GM18498 (cell line): ENCODE data around the gene FBN1.

Experiments
- ATAC-seq: cut with Tn5 transposase; IDR thresholded peaks from one replicate; pipeline ENCODE4 v1.9.1; 2021; ENCODE audit warnings: mild to moderate bottlenecking, moderate library complexity; ENCODE audit not compliant: unreplicated experiment

The FBN1 gene

DNA sequence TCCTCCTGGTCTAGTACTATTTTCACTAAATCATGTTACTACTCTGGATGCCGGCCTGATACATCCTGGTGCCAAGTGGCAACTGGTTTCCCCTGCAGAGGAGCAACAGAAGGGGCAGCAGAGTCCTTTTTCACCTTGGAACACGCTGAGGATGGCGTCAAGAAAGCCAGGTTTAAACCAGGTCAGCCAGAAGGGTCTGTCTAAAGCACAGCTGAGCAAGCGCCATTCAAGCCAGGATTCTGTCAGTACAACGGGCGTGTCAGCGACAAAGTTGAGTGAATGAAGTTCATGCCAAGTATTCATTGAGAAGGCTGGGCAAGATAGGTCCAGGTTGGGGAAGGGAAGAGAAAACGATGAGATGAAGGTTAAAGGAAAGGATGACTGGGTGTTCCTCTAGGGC, 88.2 kb downstream of the FBN1 start:
- no peak for ATAC-seq

DNA sequence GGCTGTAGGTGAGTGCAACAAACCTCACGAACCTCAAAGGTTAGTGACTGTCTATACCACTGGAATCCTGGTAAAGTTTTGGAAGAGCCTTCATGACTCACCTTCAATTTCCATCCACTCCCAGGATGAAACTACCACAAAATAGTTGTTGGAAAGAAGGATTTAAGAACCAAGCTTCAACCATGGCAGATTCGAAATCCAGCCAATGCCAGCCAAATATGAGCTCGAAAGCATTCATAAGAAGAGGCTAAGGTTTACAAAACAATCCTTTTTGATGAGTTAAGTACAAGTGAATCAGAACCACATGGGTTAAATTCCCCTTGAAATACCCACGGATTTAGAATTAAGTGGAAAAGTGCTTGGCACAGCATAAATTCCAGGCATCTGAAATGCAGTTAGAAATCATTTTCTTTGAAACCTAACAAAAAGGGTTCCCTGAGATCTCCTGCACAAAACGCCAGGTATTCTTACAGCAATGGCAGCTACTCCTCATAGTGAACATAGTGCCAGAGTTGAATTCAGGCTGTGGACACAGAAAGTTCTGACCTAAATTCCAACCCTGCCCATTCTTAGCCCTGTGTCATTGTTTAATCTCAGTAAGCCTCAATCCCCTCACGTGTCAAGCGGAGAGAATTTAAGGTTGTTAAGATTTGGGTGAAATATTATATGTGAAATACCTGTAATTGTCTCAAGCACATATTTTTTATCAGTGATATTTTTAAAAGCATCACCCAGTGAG, 89.2 kb downstream of the FBN1 start:
- no peak for ATAC-seq

DNA sequence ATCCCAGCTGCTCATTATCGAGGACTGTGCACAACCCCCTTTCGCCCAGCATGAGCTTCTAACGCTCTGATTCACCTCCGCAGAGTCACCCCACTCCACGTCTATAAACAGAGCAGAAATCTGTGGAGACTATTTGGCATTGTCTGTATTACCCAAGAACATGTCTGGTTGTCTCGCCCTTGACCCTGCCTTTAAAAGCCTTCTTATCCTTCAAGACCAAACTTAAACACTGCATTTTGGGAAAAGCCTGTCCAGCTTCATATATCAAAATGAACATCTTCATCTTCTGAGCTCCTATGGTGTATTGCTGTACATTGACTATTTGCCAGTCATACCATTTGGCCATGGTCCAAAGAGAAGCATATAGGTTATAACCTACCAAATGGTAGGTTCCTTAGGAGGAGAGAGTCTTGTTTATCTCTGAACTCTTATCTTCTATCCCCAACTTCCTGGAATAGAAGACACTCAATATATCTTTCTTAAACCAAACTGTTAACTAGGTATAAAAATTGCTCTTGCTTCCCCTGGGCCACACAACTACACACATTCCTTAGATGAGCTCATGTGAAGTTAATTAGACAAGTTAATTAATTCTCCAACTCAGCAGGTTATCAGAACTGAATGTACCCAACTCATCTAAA, 90.1 kb downstream of the FBN1 start:
- no peak for ATAC-seq

DNA sequence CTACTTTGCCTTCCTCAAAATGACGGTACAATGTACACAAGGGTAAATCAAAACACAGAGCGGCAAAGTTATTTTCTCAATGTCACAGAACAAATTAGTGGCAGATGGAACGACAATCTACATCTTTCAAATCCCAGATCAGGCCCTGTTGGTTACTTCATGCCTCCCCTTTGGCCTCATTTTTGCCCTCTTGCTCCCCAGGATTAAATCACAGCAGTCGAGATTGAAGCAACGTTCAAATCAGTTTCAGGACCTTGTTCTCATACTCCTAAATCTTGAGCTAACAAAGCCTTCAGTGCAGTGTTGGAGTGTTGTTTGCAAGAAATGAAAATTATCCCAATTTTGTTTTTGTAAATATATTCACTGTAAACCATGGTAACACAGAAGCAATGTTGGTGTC, 91.4 kb downstream of the FBN1 start:
- ATAC-seq, result no peak

DNA sequence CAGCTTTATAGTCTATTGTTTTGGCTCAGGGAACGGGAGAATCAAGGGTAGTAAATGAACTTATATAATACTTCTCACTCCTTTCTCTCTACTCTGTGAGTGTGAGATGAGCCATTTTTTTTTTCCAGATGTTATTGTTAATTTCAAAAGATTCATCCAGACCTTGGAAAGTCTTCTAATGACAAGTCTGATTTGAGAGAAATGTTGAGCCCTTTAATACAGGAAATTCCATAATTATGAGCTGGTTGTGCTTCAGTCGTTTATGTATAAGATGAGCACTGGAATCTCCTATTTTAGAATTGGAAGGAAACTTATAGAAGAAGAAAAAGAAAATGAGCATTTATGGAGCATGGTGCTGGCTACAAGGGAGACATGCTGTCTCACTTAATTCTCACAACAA, 92.0 kb downstream of the FBN1 start:
- no peak for ATAC-seq

DNA sequence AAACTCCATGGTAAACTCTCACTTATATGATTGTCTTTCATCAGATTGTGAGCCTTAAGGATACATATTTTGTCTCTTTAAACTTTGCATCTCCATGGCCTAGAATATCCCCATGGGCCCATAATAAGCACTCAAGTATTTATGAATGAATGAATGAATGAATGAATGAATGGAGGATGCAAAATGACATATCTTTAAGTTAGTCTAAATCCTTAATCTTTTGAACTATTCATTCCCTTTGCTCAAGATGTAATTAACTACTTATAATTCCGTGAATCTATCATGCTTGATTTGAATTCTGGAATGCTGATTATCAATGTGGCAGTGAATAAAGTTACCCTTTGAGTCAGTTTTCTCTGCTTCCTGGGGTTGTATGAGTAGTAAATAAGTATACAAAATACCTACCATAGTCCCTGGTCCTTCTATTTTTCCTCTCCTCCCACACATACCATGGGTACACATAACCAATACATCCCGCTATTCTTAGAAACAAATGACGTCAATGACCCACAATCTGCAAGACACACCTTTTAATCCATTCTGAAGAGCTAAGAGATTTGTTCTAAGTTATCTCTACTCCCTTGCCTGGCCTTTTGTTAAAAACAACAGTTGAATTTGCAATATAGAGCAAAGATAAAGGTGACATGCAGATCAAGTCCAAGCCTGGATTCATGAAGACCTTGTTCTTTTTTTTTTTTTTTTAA, 94.5 kb downstream of the FBN1 start:
- ATAC-seq, result no peak

DNA sequence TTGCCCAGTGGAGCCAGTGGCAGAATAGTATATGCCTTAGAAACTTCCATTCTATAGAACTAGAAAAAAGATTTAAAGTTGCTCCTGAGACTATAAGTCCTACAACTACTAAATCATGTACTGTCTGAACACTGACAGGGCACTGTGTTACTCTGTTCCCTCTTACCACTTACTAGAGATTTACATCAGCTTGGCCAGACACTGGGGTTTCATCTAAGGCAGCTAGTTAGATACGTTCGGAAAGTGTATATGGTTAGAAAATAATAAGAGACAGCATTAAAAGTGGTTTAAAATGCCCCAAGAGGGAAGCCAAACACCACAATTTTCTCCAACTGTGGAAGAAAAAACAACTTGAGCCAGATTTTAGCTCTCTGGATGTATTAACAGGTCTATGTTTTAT, 97.1 kb downstream of the FBN1 start:
- ATAC-seq, result no peak

DNA sequence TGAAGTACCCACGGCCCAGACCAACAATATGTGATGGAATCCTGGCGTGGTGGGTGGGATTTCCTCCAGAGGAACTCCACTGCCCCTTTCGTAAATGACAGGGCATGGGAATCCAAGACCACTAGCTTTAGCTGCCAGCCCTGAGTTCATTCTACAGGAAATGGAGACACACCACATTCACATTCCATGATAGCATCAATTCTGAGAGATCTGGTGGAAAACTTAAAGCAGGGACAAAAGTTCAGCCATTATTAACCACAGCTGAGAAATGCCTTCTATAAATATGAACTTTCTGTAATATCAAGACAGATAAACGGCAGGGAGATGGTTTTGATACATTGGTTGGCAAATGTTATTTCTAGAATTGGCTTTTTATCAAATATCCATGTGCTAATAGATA, 98.2 kb downstream of the FBN1 start:
- no peak for ATAC-seq

DNA sequence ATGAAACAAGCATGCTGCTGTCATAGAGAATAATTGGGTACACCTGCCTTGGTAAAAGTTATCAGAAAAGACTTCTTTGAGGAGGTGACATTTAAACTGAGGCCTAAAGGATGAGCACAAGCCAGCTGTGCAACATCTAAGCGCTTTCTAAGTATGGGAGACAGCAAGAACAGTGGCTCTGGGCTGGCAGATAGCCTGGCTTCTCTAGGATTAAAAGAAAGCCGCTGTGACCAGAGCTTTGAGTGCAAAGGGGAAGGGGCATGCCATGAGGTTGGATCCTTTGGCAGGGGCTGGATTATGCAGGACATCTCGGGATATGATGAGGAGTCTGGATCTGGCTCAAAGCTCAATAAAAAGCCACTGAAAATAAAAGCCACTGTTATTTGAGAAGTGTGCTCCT, 99.2 kb downstream of the FBN1 start:
- no peak for ATAC-seq

DNA sequence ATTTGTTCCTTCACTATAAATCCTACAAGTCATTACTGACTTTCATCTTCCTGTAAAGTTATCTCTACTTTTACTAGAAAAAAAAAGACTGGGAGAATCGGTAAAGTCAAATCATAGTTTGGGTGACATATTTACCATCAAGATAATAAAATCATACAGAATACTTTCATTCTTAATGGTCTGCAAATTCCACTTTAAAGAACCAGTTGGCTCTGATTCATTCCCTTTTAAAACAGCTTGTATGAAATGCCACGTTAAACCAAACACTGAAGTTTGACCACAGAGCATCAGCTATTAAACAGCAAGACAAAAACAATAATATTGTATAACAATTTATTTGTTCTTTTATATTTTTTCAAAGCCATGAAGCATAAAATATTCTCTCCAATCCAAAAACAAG, 100.7 kb downstream of the FBN1 start:
- ATAC-seq, result no peak

DNA sequence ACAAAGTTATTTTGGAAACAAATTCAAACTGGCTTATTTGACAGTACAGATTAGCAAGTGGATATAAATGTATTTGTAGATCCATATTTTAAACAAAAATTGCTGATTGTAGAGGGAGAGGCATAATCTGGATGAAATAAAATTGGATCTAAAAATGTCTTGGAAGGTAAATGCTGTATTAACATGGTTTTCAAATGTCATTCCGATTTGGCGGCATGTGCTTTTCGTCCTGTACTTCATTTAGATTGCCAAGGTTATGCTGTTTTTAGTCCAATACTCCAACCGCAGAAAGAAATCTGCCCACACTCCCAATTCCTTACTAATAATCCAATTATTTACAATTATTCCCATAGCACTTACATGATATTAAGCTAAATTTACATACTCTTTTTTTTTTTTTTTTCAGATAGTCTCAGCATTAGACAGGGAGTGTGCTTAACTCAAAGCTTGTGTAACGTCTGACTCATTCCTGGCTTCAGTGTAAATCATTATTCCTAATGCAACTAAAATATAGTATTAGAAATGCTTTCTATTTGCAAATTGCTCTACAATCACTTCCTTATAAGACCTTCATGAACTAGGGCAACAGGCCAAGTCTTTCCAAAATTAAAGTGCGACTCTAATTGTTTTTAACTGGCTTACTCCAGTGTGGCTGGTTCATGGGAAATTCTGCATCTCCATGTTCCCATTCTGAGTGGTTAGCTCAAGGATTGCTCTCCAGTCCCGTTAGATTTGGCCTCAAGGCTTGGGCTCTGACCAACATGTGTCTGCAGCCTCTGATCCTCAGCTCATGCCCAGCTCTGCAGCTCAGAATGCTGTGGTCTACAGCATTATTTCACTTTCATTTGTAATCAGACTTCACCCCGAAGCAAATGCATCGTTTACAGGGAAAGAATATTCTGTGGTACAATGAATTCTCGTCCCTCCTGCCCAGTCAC, 103.9 kb downstream of the FBN1 start:
- peak; percentile 95 for ATAC-seq

DNA sequence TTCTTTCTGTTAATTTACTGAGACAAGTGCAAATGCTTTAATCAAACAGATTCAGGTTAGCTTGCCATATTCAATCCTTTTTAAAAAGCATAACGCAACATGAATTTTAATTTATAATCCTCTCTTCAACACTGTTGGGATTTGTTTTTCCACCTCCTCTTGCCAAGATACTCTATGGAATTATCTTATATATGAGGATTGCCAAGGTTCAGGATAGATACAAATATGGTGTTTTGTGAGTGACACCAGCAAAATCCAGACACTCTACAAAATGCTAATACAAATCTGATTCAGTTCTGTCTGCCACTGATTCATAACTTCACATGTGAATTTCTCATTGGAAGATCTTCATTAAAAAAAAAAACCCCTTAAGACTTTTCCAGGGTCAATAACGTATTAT, 104.8 kb downstream of the FBN1 start:
- no peak for ATAC-seq

DNA sequence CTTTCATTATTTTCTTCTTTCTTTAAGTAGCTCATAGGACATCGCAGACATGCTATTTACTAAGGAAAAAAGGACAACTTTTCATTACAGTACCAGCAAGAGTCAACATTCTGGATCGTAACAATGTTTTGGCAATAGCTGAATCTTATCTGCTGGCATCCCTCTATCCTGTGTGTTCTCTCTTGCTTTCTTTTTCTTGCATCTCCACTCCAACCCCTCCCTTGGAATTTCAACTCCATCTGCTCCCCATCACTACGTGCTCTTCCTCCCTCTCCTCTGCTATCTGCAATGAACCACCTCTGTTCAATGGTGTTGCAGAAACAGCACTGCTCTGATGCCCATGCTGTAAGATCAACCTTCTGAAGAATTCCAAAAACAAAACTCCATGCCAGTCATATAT, 106.6 kb downstream of the FBN1 start:
- no peak for ATAC-seq

DNA sequence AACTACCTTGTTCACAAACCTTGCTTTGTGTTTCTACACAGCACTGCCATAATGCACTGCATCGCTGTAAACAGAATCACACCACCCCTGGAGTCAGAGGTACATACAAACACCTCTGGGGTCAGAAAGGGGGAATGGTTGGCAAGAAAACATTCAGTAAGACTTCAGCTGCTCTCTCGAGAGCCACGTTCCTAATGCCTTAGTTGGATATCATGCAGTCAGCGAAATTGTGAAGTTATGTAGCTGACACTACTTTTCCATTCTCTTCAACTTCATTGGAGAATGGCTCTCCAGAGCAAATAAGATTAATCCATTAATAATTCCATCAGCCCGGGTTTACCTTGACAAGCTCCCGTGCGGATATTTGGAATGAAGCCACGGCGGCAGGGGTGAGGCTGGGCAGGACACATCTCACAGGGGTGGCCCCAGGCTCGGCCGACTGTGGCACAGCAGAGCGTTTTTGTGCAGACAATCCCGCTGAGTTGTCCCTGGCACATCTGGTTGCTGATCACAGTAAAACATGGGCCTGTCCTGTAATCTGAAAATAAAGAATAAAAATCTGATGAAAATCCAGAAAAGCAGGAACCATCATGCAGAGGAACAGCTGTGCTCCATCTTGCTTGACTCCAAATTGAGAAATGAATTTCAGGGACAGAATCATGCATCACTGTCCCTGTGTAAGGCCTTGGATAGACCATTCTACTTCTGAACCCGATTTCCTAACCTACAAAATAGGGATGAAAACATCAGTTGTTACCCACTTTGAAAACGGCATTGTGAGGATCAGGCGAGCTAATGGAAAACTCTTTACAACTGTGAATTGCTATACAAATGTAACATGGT, 108.0 kb downstream of the FBN1 start:
- no peak for ATAC-seq

DNA sequence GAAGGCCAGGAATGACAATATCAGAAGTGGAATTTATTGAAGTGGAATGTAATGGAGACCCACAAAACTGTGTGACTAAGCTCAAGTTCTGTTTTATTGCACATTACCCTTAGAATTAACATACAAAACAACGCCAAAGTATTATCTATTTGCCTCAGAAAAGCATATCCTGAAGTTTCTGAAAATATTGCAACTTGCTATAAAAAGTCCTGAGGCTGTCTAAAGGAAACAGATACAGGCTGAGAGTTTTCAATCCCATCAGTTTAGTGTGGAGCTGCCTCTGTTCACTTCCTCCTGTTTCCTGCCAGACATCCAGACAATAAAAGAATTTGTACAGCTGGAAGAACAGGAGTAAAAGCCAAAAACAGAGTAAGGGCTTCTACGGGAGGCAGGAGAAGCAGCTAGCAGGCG, 108.8 kb downstream of the FBN1 start:
- no peak for ATAC-seq

DNA sequence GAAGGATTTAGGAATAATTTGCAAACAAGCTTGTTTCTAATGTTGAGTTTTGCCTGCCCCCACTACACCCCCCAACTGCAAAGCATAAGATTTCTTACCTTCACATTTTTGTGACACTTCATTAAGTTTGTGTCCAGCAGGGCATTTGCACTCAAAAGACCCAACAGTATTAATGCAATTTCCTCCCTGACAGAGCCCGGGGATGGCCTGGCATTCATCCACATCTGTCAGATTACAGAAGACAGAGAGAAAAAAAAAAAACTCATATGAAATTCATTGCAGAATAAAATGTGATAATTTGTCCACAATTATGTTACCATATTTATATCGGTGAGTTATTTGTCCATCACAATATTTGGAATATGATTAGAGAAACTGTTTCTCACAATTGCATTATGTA, 111.5 kb downstream of the FBN1 start:
- no peak for ATAC-seq

DNA sequence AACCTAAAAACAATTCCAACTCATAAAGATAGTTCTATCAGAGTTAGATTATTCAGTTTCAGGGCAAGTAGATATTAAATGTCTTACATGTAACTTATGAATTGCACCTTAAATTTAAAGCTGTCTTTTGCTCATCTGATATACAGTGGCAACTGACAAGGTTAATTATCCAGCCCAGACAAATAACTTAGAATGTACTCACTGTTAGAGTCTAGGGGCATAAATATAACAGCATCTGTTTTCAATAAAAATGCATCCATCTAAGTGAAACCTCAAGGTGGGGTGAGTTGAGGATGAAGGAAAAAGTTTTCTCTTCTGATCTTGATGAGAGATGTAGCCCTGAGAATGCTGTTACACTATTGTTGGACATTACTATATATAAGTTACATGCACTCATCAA, 112.6 kb downstream of the FBN1 start:
- no peak for ATAC-seq

DNA sequence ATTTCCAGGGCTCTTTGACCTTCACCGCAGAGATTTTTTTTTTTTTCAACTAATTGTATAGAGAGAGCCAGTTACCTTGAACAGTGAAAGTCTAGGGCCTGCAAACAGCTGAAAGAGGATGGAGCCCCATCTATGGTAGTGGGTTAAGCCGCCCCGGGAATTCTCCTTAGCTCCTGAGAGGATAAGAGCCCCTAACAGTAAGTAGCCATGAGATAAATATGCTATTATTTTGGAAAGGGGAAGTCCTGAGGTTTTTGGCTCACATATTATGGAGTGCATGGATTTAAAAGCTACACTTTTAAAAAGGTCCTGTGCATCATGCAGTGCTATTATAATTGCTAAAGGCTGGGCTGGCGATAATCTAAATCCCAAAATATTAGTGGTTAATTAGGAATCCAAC, 115.0 kb downstream of the FBN1 start:
- no peak for ATAC-seq

DNA sequence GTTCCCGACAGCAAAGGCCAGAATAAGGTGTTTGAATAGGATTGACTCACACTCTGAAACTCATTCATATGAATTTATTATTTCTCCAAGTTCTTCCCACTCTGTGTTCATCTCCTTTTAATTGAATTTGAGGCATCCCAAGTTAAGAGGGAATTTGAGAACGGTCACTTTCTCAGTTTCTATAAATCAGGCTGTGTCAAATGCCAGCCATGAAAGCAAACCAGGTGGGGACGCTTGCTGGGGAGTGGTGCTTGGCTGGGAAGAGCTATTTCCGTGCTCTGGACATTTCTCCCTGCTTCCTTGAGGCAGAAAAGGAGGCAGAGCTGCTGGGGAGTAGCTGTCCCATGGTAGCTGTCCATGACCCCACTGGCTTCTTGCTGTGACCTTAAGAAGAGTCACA, 116.6 kb downstream of the FBN1 start:
- no peak for ATAC-seq

DNA sequence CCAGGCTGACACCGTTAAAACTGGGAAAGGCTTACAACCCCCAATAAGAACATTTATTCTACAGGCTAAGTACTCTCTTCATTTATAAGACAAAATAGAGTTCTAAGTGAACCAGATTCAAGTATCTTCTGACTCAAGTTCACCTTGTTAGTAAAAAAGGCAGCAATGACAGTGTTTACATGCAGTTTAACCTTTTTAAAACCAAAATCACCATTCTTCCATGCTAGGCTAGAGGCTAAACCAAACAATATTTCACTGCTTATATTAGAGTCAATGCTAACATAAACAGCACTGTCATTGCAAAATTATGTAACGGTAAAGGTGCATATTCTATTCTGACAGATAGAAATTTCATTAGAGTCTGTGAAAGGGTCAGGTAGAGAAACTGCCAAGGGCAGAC, 118.0 kb downstream of the FBN1 start:
- no peak for ATAC-seq
